ENCODE results near the gene EPAS1.

- TF ChIP-seq CTCF (IDR thresholded peaks at IDR 0.05; ENCODE audit: low read depth, low read length, missing input control) (no peak), ZBTB33 (IDR thresholded peaks at IDR 0.05) (no peak)
Observed at GRCh38 chr2:46313063-46313462, 15.9 kb downstream of the EPAS1 start.

All from liver (tissue), 2 donors.